ENCODE measurements around the gene TMEM134. TPM values are rescaled to one million over a fixed set of nuclear protein-coding genes. Genes with fewer than 3 reads are reported as not detected.

Gene TMEM134
- total and polyA plus RNA-seq, 10 of the 15 experiments (the other 5 are each of a cell fraction or from before 2014, with no cell fraction given): 1.6 to 93.8 (median 27.8) TPM

GRCh38 chr11:67420646-67421429, 48.2 kb downstream of the TMEM134 start (continued):
- TF ChIP-seq HSF1 (IDR thresholded peaks at IDR 0.05; ENCODE audit: low read depth, low read length) (no peak), HCFC1 (IDR thresholded peaks at IDR 0.05; ENCODE audit: low read length) (no peak), ZZZ3 (IDR thresholded peaks at IDR 0.05; ENCODE audit: control insufficient read depth, insufficient read length, low read depth) (no peak), RAD21 (IDR thresholded peaks at IDR 0.05; ENCODE audit: insufficient read depth, low read depth, low read length) (no peak), SKIL (IDR thresholded peaks at IDR 0.05; ENCODE audit: low read depth, poor library complexity, severe bottlenecking) (no peak), CREM (IDR thresholded peaks at IDR 0.05; ENCODE audit: low read depth) (no peak), CHD4 (IDR thresholded peaks at IDR 0.05) (no peak), WRNIP1 (IDR thresholded peaks at IDR 0.05; ENCODE audit: borderline replicate concordance, low read depth, low read length) (no peak), HDAC6 (IDR thresholded peaks at IDR 0.05; ENCODE audit: unreplicated experiment) (no peak), PAX5 (IDR thresholded peaks at IDR 0.05; ENCODE audit: borderline replicate concordance, low read depth, low read length) (no peak), E4F1 (IDR thresholded peaks at IDR 0.05; ENCODE audit: borderline replicate concordance, partially characterized antibody) (no peak), USF1 (IDR thresholded peaks at IDR 0.05; ENCODE audit: borderline replicate concordance, extremely low read length, insufficient read depth, low read depth, low read length) (no peak), ATF7 (IDR thresholded peaks at IDR 0.05; ENCODE audit: low read depth) (no peak), PKNOX1 (IDR thresholded peaks at IDR 0.05) (peak; percentile 48), NRF1 (conservative IDR thresholded peaks at IDR 0.05; ENCODE audit: low read depth, low read length) (no peak), BCL3 (IDR thresholded peaks at IDR 0.05; ENCODE audit: borderline replicate concordance, insufficient read depth, low read depth, low read length, poor library complexity, severe bottlenecking) (no peak), NR2C1 (IDR thresholded peaks at IDR 0.05) (no peak), KDM1A (IDR thresholded peaks at IDR 0.05; ENCODE audit: borderline replicate concordance) (no peak)

Measured in GM12878 (cell line).